Astrocyte (in vitro differentiated cells and primary cell): ENCODE data around the gene CD163L1. TPM values are rescaled to one million over a fixed set of nuclear protein-coding genes. Genes with fewer than 3 reads are reported as not detected.

ENCODE experiments used
- DNase-seq: peaks from one replicate; pipeline ENCODE4 v3.0.0-alpha.2; 2010; ENCODE audit warnings: low read depth
- FAIRE-seq: peaks from 2 replicates; lab custom pipeline; 2011; peaks lifted over from hg19 to GRCh38; lab: Jason Lieb, UNC
- H2AFZ ChIP-seq: 2 replicates; pipeline ENCODE4 v1.6.0; 2012; ENCODE audit warnings: low read depth, low read length, inconsistent platforms
- H3K27ac ChIP-seq: 2 replicates; pipeline ENCODE4 v1.5.1; 2011; ENCODE audit warnings: low read depth, low read length, inconsistent platforms
- H3K27me3 ChIP-seq: 2 replicates; pipeline ENCODE4 v1.6.0; 2011; ENCODE audit warnings: low read length, inconsistent platforms; ENCODE audit not compliant: insufficient read depth
- H3K36me3 ChIP-seq: 2 replicates; pipeline ENCODE4 v1.5.1; 2011; ENCODE audit warnings: low read length, inconsistent platforms; ENCODE audit not compliant: insufficient read depth
- H3K4me1 ChIP-seq: 2 replicates; pipeline ENCODE4 v1.5.1; 2011; ENCODE audit warnings: low read length, inconsistent platforms; ENCODE audit not compliant: insufficient read depth
- H3K4me2 ChIP-seq: 2 replicates; pipeline ENCODE4 v1.6.0; 2012; ENCODE audit warnings: low read length, inconsistent platforms
- H3K4me3 ChIP-seq: 2 replicates; pipeline ENCODE4 v1.5.1; 2011; ENCODE audit warnings: low read depth, mild to moderate bottlenecking, low read length, inconsistent platforms; ENCODE audit not compliant: insufficient read depth
- H3K79me2 ChIP-seq: 2 replicates; pipeline ENCODE4 v1.6.0; 2012; ENCODE audit warnings: mild to moderate bottlenecking, low read length, inconsistent platforms; ENCODE audit not compliant: insufficient read depth
- H3K9ac ChIP-seq: 2 replicates; pipeline ENCODE4 v1.6.0; 2012; ENCODE audit warnings: mild to moderate bottlenecking, low read length, inconsistent platforms
- H3K9me3 ChIP-seq: 2 replicates; pipeline ENCODE4 v1.5.1; 2012; ENCODE audit warnings: low read depth, mild to moderate bottlenecking, low read length, inconsistent platforms; ENCODE audit not compliant: insufficient read depth
- H4K20me1 ChIP-seq: 2 replicates; pipeline ENCODE4 v1.6.0; 2012; ENCODE audit warnings: low read length, inconsistent platforms; ENCODE audit not compliant: insufficient read depth
- H3K27ac Mint-ChIP-seq: one replicate; pipeline ENCODE4 v1.8.0; 2021; ENCODE audit warnings: mild to moderate bottlenecking, mixed read lengths; ENCODE audit not compliant: unreplicated experiment
- H3K27me3 Mint-ChIP-seq: one replicate; pipeline ENCODE4 v1.8.0; 2021; ENCODE audit warnings: low read depth, mixed read lengths; ENCODE audit not compliant: unreplicated experiment
- H3K36me3 Mint-ChIP-seq: one replicate; pipeline ENCODE4 v1.8.0; 2021; ENCODE audit warnings: low read depth, mixed read lengths; ENCODE audit not compliant: unreplicated experiment
- H3K4me1 Mint-ChIP-seq: one replicate; pipeline ENCODE4 v1.8.0; 2021; ENCODE audit warnings: low read depth, mixed read lengths; ENCODE audit not compliant: unreplicated experiment
- H3K4me3 Mint-ChIP-seq: one replicate; pipeline ENCODE4 v1.8.0; 2021; ENCODE audit warnings: mild to moderate bottlenecking, moderate library complexity, mixed read lengths; ENCODE audit not compliant: unreplicated experiment
- H3K9me3 Mint-ChIP-seq: one replicate; pipeline ENCODE4 v1.8.0; 2021; ENCODE audit warnings: mild to moderate bottlenecking, mixed read lengths; ENCODE audit not compliant: unreplicated experiment
- EZH2 ChIP-seq: IDR thresholded peaks from 2 replicates; pipeline ENCODE4 v1.6.1; 2012; ENCODE audit warnings: mild to moderate bottlenecking, low read length, inconsistent platforms; ENCODE audit not compliant: insufficient read depth
- total RNA-seq: library from RNA; stranded (reverse); gene quantifications from 2 replicates; pipeline ENCODE4 v1.2.1, GENCODE V29; 2021
- TF ChIP-seq, protein P1 (sequence below): IDR thresholded peaks from 2 replicates; pipeline ENCODE4 v1.5.1; 2011; ENCODE audit warnings: low read depth, mild to moderate bottlenecking, inconsistent platforms, low read length, moderate library complexity; ENCODE audit not compliant: insufficient read depth

CD163L1 gene
- total RNA-seq, 1 donor from 2014 or later: 1.3 TPM

DNA sequence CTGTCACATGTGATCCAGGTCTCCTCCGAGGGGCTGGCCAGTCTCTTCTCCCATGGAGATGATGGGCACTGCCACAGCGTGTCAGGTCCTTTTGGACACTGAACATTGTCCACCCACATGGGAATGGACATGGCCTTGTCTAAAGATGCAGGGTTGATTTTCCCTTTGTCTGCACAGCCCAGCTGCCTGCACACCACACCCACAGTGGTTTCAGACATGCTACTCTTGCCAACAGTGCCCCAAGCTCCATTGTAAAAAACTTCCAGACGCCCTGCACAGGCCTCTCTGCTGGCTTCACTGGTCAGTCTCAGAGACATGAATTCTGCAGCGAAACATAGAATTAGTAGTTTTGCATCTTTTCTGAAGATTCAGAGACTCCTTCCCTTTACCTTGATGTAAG, 41.1 kb upstream of the CD163L1 start:
- Histone ChIP-seq H3K4me1 (no peaks in the 10 kb centered on the region), H3K9ac (no peak overlapping the region), H4K20me1 (no peaks in the 10 kb centered on the region), H3K4me3 (no peak overlapping the region), H2AFZ (no peak overlapping the region), H3K27ac (no peak overlapping the region), H3K4me2 (no peak overlapping the region), H3K36me3 (no peaks in the 10 kb centered on the region), H3K27me3 (no peaks in the 10 kb centered on the region), H3K79me2 (no peaks in the 10 kb centered on the region), H3K9me3 (no peaks in the 10 kb centered on the region)
- TF ChIP-seq EZH2: no peak
- TF ChIP-seq, protein P1, sequence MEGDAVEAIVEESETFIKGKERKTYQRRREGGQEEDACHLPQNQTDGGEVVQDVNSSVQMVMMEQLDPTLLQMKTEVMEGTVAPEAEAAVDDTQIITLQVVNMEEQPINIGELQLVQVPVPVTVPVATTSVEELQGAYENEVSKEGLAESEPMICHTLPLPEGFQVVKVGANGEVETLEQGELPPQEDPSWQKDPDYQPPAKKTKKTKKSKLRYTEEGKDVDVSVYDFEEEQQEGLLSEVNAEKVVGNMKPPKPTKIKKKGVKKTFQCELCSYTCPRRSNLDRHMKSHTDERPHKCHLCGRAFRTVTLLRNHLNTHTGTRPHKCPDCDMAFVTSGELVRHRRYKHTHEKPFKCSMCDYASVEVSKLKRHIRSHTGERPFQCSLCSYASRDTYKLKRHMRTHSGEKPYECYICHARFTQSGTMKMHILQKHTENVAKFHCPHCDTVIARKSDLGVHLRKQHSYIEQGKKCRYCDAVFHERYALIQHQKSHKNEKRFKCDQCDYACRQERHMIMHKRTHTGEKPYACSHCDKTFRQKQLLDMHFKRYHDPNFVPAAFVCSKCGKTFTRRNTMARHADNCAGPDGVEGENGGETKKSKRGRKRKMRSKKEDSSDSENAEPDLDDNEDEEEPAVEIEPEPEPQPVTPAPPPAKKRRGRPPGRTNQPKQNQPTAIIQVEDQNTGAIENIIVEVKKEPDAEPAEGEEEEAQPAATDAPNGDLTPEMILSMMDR: no peak
- Mint-ChIP-seq H3K9me3 (no peaks in the 10 kb centered on the region), H3K4me3 (no peak overlapping the region), H3K4me1 (no peaks in the 10 kb centered on the region), H3K36me3 (no peaks in the 10 kb centered on the region), H3K27me3 (no peaks in the 10 kb centered on the region), H3K27ac (no peak overlapping the region)
- DNase-seq (no peak), FAIRE-seq (no peak)

DNA sequence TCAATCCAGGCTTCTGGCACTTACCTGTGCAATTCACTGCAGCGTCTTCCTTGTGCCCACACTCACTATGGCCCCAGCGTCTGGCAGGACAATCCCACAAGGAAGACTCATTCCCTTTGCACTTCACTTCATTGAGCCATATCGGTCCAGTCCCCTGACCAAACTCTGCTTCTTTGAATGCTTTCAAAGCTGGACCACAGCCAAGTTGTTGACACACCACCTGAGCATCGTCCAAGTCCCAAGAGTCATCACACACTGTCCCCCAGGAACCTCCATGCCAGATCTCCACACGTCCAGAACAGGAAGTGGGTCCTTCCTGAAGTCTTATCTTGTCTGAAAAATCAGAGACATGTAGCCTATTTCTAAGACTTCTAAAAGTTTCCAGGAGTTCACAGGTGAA, 39.4 kb upstream of the CD163L1 start:
- H3K9me3 ChIP-seq: no peaks in the 10 kb centered on the region
- TF ChIP-seq EZH2: no peak
- TF ChIP-seq, protein P1: no peak
- DNase-seq (no peak), FAIRE-seq (no peak)
- Mint-ChIP-seq H3K9me3 (no peaks in the 10 kb centered on the region), H3K36me3 (no peaks in the 10 kb centered on the region), H3K27me3 (no peaks in the 10 kb centered on the region), H3K4me3 (no peak overlapping the region), H3K27ac (no peak overlapping the region), H3K4me1 (peaks cover 3% of the 10 kb centered on the region)
- no peaks in the 10 kb centered on the region for H3K4me1 ChIP-seq
- no peaks in the 10 kb centered on the region for H4K20me1 ChIP-seq
- no peak overlapping the region for H2AFZ ChIP-seq
- no peaks in the 10 kb centered on the region for H3K36me3 ChIP-seq
- H3K4me3 ChIP-seq: no peak overlapping the region
- no peak overlapping the region for H3K27ac ChIP-seq
- no peak overlapping the region for H3K9ac ChIP-seq
- no peak overlapping the region for H3K4me2 ChIP-seq
- H3K79me2 ChIP-seq: no peaks in the 10 kb centered on the region
- no peaks in the 10 kb centered on the region for H3K27me3 ChIP-seq

DNA sequence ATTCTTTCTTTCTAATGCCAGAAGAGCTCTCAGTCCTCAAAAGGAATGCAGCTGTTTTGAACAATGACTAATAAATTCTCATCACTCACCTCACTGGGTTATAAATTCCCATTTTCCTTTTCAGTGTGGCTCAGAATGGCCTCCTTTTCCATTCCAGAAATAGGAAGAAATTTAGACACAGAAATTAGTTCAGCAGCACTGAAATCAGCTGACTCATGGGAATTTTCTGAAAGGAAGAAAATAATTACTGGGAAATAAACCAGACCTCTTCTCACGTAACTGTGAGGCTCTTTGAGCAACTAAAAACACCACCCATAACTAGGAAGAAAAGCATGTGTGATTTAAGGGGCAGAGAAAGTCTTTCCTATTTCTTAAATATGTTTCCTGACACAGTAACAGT, 35.8 kb upstream of the CD163L1 start:
- Mint-ChIP-seq H3K36me3 (no peaks in the 10 kb centered on the region), H3K9me3 (peaks cover 2% of the 10 kb centered on the region), H3K4me1 (peaks cover 3% of the 10 kb centered on the region), H3K27me3 (no peaks in the 10 kb centered on the region), H3K4me3 (no peak overlapping the region), H3K27ac (no peak overlapping the region)
- H3K4me1 ChIP-seq: no peaks in the 10 kb centered on the region
- no peaks in the 10 kb centered on the region for H3K27me3 ChIP-seq
- no peak overlapping the region for H3K27ac ChIP-seq
- TF ChIP-seq, protein P1: no peak
- no peak for TF ChIP-seq EZH2
- no peak for DNase-seq
- no peak overlapping the region for H3K4me3 ChIP-seq
- no peak overlapping the region for H3K9ac ChIP-seq
- no peaks in the 10 kb centered on the region for H3K79me2 ChIP-seq
- peak; percentile 23 for FAIRE-seq
- H2AFZ ChIP-seq: no peak overlapping the region
- H3K36me3 ChIP-seq: no peaks in the 10 kb centered on the region
- H3K4me2 ChIP-seq: no peak overlapping the region
- H4K20me1 ChIP-seq: no peaks in the 10 kb centered on the region
- H3K9me3 ChIP-seq: no peaks in the 10 kb centered on the region
